Trophoblast cell (in vitro differentiated cells and primary cell): ENCODE results near the gene CRADD.

Experiments used
- DNase-seq, 2 donors: peaks; one replicate each; pipeline ENCODE4 v3.0.0-alpha.2; 2016
- H2AFZ ChIP-seq: 2 replicates; pipeline ENCODE4 v1.6.1; 2013; ENCODE audit warnings: low read length, moderate library complexity, mild to moderate bottlenecking; ENCODE audit not compliant: insufficient read depth, poor library complexity
- H2AK5ac ChIP-seq: 2 replicates; pipeline ENCODE4 v1.6.1; 2013; ENCODE audit warnings: mild to moderate bottlenecking, low read length
- H2BK120ac ChIP-seq: 2 replicates; pipeline ENCODE4 v1.6.1; 2013; ENCODE audit warnings: low read length, mild to moderate bottlenecking, moderate library complexity; ENCODE audit not compliant: insufficient read depth, poor library complexity
- H2BK12ac ChIP-seq: 2 replicates; pipeline ENCODE4 v1.6.1; 2013; ENCODE audit warnings: mild to moderate bottlenecking, low read length, moderate library complexity
- H2BK5ac ChIP-seq: 2 replicates; pipeline ENCODE4 v1.6.1; 2013; ENCODE audit warnings: low read length, low read depth, moderate library complexity, mild to moderate bottlenecking; ENCODE audit not compliant: poor library complexity
- H3K14ac ChIP-seq: 2 replicates; pipeline ENCODE4 v1.6.1; 2013; ENCODE audit warnings: mild to moderate bottlenecking, low read length
- H3K18ac ChIP-seq: 2 replicates; pipeline ENCODE4 v1.6.1; 2013; ENCODE audit warnings: mild to moderate bottlenecking, low read length
- H3K23ac ChIP-seq: 2 replicates; pipeline ENCODE4 v1.6.1; 2013; ENCODE audit warnings: low read length
- H3K27ac ChIP-seq: 2 replicates; pipeline ENCODE4 v1.5.1; 2013; ENCODE audit warnings: low read depth, mild to moderate bottlenecking, inconsistent platforms, low read length, moderate library complexity
- H3K27me3 ChIP-seq: 2 replicates; pipeline ENCODE4 v1.6.1; 2013; ENCODE audit warnings: inconsistent platforms, mild to moderate bottlenecking, low read length, moderate library complexity; ENCODE audit not compliant: insufficient read depth
- H3K36me3 ChIP-seq, 2 experiments: 1 replicate in 1 of 2; 2 replicates in 1 of 2; pipeline ENCODE4 v1.6.1; 2013; ENCODE audit warnings: low read length in 2 of 2, mild to moderate bottlenecking in 2 of 2, moderate library complexity in 1 of 2; ENCODE audit not compliant: insufficient read depth in 2 of 2, control insufficient read depth in 1 of 2
- H3K4ac ChIP-seq: 2 replicates; pipeline ENCODE4 v1.6.1; 2013; ENCODE audit warnings: low read depth, mild to moderate bottlenecking, low read length, moderate library complexity
- H3K4me1 ChIP-seq, 2 experiments: 1 replicate in 1 of 2; 2 replicates in 1 of 2; pipeline ENCODE4 v1.6.1; 2013; ENCODE audit warnings: low read length in 2 of 2, mild to moderate bottlenecking in 2 of 2, moderate library complexity in 1 of 2; ENCODE audit not compliant: insufficient read depth in 2 of 2, control insufficient read depth in 1 of 2
- H3K4me2 ChIP-seq: 2 replicates; pipeline ENCODE4 v1.6.1; 2013; ENCODE audit warnings: inconsistent platforms, mild to moderate bottlenecking, low read length, moderate library complexity
- H3K4me3 ChIP-seq: 2 replicates; pipeline ENCODE4 v1.5.1; 2013; ENCODE audit warnings: mild to moderate bottlenecking, low read depth, low read length, inconsistent platforms
- H3K79me1 ChIP-seq: one replicate; pipeline ENCODE4 v1.6.1; 2013; ENCODE audit warnings: low read length
- H3K79me2 ChIP-seq: 2 replicates; pipeline ENCODE4 v1.6.1; 2013; ENCODE audit warnings: low read length, mild to moderate bottlenecking; ENCODE audit not compliant: control insufficient read depth, insufficient read depth, poor library complexity
- H3K9ac ChIP-seq: 2 replicates; pipeline ENCODE4 v1.6.1; 2013; ENCODE audit warnings: mild to moderate bottlenecking, low read length
- H3K9me3 ChIP-seq: 2 replicates; pipeline ENCODE4 v1.6.1; 2013; ENCODE audit warnings: low read depth, mild to moderate bottlenecking, control low read depth, inconsistent platforms, low read length; ENCODE audit not compliant: insufficient read depth
- H4K12ac ChIP-seq: 2 replicates; pipeline ENCODE4 v1.6.1; 2013; ENCODE audit warnings: low read depth, mild to moderate bottlenecking, low read length, moderate library complexity
- H4K8ac ChIP-seq: 2 replicates; pipeline ENCODE4 v1.6.1; 2013; ENCODE audit warnings: low read depth, mild to moderate bottlenecking, low read length, moderate library complexity
- H4K91ac ChIP-seq: one replicate; pipeline ENCODE4 v1.6.1; 2013; ENCODE audit warnings: low read depth, mild to moderate bottlenecking, low read length, moderate library complexity
- WGBS: extraction: QIAGEN DNeasy Blood & Tissue Kit; methylation state at CpG from one replicate; pipeline ENCODE4 v1.1.7; 2013; ENCODE audit warnings: missing lambda C conversion rate; ENCODE audit not compliant: insufficient read length, insufficient coverage; ENCODE audit errors: extremely low coverage; 5-methylcytosine and 5-hydroxymethylcytosine counted together

The CRADD gene

GRCh38 chr12:93679308-93679925 is 2.2 kb downstream of the CRADD start:
- H2BK12ac ChIP-seq, result no peak overlapping the region
- H2AFZ ChIP-seq, result no peak overlapping the region
- no peak overlapping the region for H3K27ac ChIP-seq
- no peak overlapping the region for H3K14ac ChIP-seq
- no peak overlapping the region for H3K4ac ChIP-seq
- WGBS, result 100% methylated on average over 1 of the region's 8 CpGs
- no peak overlapping the region for H2AK5ac ChIP-seq
- no peaks in the 10 kb centered on the region for H3K9me3 ChIP-seq
- no peak for DNase-seq
- H3K4me1 ChIP-seq, result peaks cover 0 to 2% of the 10 kb centered on the region in 2 experiments
- no peaks in the 10 kb centered on the region for H3K27me3 ChIP-seq
- H3K79me1 ChIP-seq, result peaks cover 6% of the 10 kb centered on the region
- no peak overlapping the region for H4K8ac ChIP-seq
- no peak overlapping the region for H3K9ac ChIP-seq
- H4K12ac ChIP-seq, result no peak overlapping the region
- no peak overlapping the region for H4K91ac ChIP-seq
- H3K79me2 ChIP-seq, result peaks cover 6% of the 10 kb centered on the region
- no peak overlapping the region for H3K4me3 ChIP-seq
- no peak overlapping the region for H3K23ac ChIP-seq
- H3K36me3 ChIP-seq, result no peaks in the 10 kb centered on the region
- no peak overlapping the region for H3K18ac ChIP-seq
- H2BK5ac ChIP-seq, result no peak overlapping the region
- no peak overlapping the region for H2BK120ac ChIP-seq
- H3K4me2 ChIP-seq, result no peak overlapping the region

GRCh38 chr12:93680006-93680405 is 2.8 kb downstream of the CRADD start:
- Histone ChIP-seq H3K4ac (no peak overlapping the region), H3K23ac (no peak overlapping the region), H3K27ac (no peak overlapping the region), H3K79me1 (peaks cover 6% of the 10 kb centered on the region), H4K8ac (no peak overlapping the region), H3K4me3 (no peak overlapping the region), H2BK5ac (no peak overlapping the region), H3K18ac (no peak overlapping the region), H2BK120ac (no peak overlapping the region), H2BK12ac (no peak overlapping the region), H2AFZ (no peak overlapping the region), H3K79me2 (peaks cover 6% of the 10 kb centered on the region), H3K9ac (no peak overlapping the region), H2AK5ac (no peak overlapping the region), H3K4me1 (peaks cover 0 to 2% of the 10 kb centered on the region in 2 experiments), H3K9me3 (no peaks in the 10 kb centered on the region), H3K36me3 (no peaks in the 10 kb centered on the region), H3K14ac (no peak overlapping the region), H3K4me2 (no peak overlapping the region), H4K91ac (no peak overlapping the region), H4K12ac (no peak overlapping the region), H3K27me3 (no peaks in the 10 kb centered on the region)
- WGBS, result no CpG with 5 or more reads among the region's 2 CpGs
- no peak for DNase-seq

- H3K79me1 ChIP-seq, result no peaks in the 10 kb centered on the region
- no peak overlapping the region for H3K4me3 ChIP-seq
- H3K23ac ChIP-seq, result no peak overlapping the region
- no peak overlapping the region for H2AFZ ChIP-seq
- H3K4me1 ChIP-seq, result peaks cover 0 to 2% of the 10 kb centered on the region in 2 experiments
- no peak overlapping the region for H2BK120ac ChIP-seq
- no peaks in the 10 kb centered on the region for H3K79me2 ChIP-seq
- no peak overlapping the region for H3K27ac ChIP-seq
- DNase-seq, result no peak
- no peak overlapping the region for H2AK5ac ChIP-seq
- no peak overlapping the region for H4K91ac ChIP-seq
- H3K18ac ChIP-seq, result no peak overlapping the region
- H2BK5ac ChIP-seq, result no peak overlapping the region
- H3K4ac ChIP-seq, result no peak overlapping the region
- H3K9me3 ChIP-seq, result no peaks in the 10 kb centered on the region
- H4K8ac ChIP-seq, result no peak overlapping the region
- H4K12ac ChIP-seq, result no peak overlapping the region
- H3K4me2 ChIP-seq, result no peak overlapping the region
- H3K14ac ChIP-seq, result no peak overlapping the region
- no peaks in the 10 kb centered on the region for H3K36me3 ChIP-seq
- no peaks in the 10 kb centered on the region for H3K27me3 ChIP-seq
- WGBS, result no CpG with 5 or more reads among the region's 5 CpGs
- no peak overlapping the region for H2BK12ac ChIP-seq
- H3K9ac ChIP-seq, result no peak overlapping the region
Measured at GRCh38 chr12:93682846-93683261, 5.7 kb downstream of the CRADD start.

- Histone ChIP-seq H4K91ac (no peak overlapping the region), H2AFZ (no peak overlapping the region), H3K4me1 (no peaks in the 10 kb centered on the region), H3K27ac (no peak overlapping the region), H3K4me3 (no peak overlapping the region), H4K8ac (no peak overlapping the region), H2BK12ac (no peak overlapping the region), H3K18ac (no peak overlapping the region), H3K79me1 (no peaks in the 10 kb centered on the region), H4K12ac (no peak overlapping the region), H2AK5ac (no peak overlapping the region), H3K4me2 (no peak overlapping the region), H3K27me3 (no peaks in the 10 kb centered on the region), H3K9me3 (no peaks in the 10 kb centered on the region), H3K79me2 (no peaks in the 10 kb centered on the region), H3K14ac (no peak overlapping the region), H3K36me3 (no peaks in the 10 kb centered on the region), H3K9ac (no peak overlapping the region), H3K4ac (no peak overlapping the region), H2BK5ac (no peak overlapping the region), H3K23ac (no peak overlapping the region), H2BK120ac (no peak overlapping the region)
- WGBS, result no CpG with 5 or more reads among the region's 5 CpGs
- no peak for DNase-seq
Measured at GRCh38 chr12:93683410-93683809, 6.2 kb downstream of the CRADD start.
